Measurements from ENCODE around the gene DDT.
"Not testable (repeated sequence)": the region's sequence is repeated elsewhere in the genome, so short reads cannot be mapped to it uniquely, and the experiment has no call there.

- TF ChIP-seq, protein P1, sequence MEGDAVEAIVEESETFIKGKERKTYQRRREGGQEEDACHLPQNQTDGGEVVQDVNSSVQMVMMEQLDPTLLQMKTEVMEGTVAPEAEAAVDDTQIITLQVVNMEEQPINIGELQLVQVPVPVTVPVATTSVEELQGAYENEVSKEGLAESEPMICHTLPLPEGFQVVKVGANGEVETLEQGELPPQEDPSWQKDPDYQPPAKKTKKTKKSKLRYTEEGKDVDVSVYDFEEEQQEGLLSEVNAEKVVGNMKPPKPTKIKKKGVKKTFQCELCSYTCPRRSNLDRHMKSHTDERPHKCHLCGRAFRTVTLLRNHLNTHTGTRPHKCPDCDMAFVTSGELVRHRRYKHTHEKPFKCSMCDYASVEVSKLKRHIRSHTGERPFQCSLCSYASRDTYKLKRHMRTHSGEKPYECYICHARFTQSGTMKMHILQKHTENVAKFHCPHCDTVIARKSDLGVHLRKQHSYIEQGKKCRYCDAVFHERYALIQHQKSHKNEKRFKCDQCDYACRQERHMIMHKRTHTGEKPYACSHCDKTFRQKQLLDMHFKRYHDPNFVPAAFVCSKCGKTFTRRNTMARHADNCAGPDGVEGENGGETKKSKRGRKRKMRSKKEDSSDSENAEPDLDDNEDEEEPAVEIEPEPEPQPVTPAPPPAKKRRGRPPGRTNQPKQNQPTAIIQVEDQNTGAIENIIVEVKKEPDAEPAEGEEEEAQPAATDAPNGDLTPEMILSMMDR (IDR thresholded peaks at IDR 0.05) = not testable (repeated sequence)
- TF ChIP-seq POLR2A (IDR thresholded peaks at IDR 0.05) = not testable (repeated sequence)
These were observed 34.1 kb downstream of the DDT start for GRCh38 chr22:23940166-23940565.
